HEK293T (cell line): ENCODE data around the gene SSR1.
"Not testable (repeated sequence)": the region's sequence is repeated elsewhere in the genome, so short reads cannot be mapped to it uniquely, and the experiment has no call there.

Source experiments
- CTCF ChIA-PET: fragments of 350-600 bp; formaldehyde crosslinking; extraction: SDS; loops from one replicate; lab custom pipeline; 2021; ENCODE audit warnings: antibody characterized with exemption, inconsistent platforms; lab: Yijun Ruan, JAX
- POLR2A ChIA-PET: fragments of 350-600 bp; formaldehyde crosslinking; extraction: SDS; loops from one replicate; lab custom pipeline; 2020; ENCODE audit warnings: antibody characterized with exemption, inconsistent platforms; lab: Yijun Ruan, JAX
- DNase-seq: peaks from one replicate; pipeline ENCODE4 v3.0.0; 2012; ENCODE audit warnings: mixed read lengths; ENCODE audit errors: extremely low spot score
- ARNT ChIP-seq: fragments of 450-650 bp; IDR thresholded peaks from 2 replicates; pipeline ENCODE4 v1.6.1; 2017; ENCODE audit warnings: mild to moderate bottlenecking
- BHLHE40 ChIP-seq: fragments of 450-650 bp; IDR thresholded peaks from 2 replicates; pipeline ENCODE4 v1.6.1; 2016; ENCODE audit warnings: mild to moderate bottlenecking, moderate library complexity, borderline replicate concordance
- CTBP1 ChIP-seq: fragments of 450-650 bp; IDR thresholded peaks from 2 replicates; pipeline ENCODE4 v1.6.1; 2016; ENCODE audit warnings: borderline replicate concordance
- ELF4 ChIP-seq: fragments of 450-650 bp; IDR thresholded peaks from 2 replicates; pipeline ENCODE4 v1.6.1; 2017; ENCODE audit warnings: antibody characterized with exemption
- FOXA1 ChIP-seq: fragments of 450-650 bp; IDR thresholded peaks from 2 replicates; pipeline ENCODE4 v1.6.1; 2016; ENCODE audit warnings: mild to moderate bottlenecking
- FOXK2 ChIP-seq: fragments of 450-650 bp; IDR thresholded peaks from 2 replicates; pipeline ENCODE4 v1.6.1; 2016; ENCODE audit warnings: mild to moderate bottlenecking
- FOXM1 ChIP-seq: fragments of 450-650 bp; IDR thresholded peaks from 2 replicates; pipeline ENCODE4 v1.6.1; 2017; ENCODE audit warnings: mild to moderate bottlenecking, borderline replicate concordance
- HDGF ChIP-seq: fragments of 450-650 bp; IDR thresholded peaks from 2 replicates; pipeline ENCODE4 v1.6.1; 2017; ENCODE audit warnings: antibody characterized with exemption, borderline replicate concordance
- L3MBTL2 ChIP-seq: fragments of 450-650 bp; conservative IDR thresholded peaks from 2 replicates; pipeline ENCODE4 v1.6.1; 2016; ENCODE audit warnings: mild to moderate bottlenecking
- LEF1 ChIP-seq: fragments of 450-650 bp; IDR thresholded peaks from 2 replicates; pipeline ENCODE4 v1.6.1; 2017; ENCODE audit warnings: mild to moderate bottlenecking, borderline replicate concordance
- NFRKB ChIP-seq: fragments of 450-650 bp; IDR thresholded peaks from 2 replicates; pipeline ENCODE4 v1.6.1; 2016; ENCODE audit warnings: mild to moderate bottlenecking, moderate library complexity
- PKNOX1 ChIP-seq: fragments of 450-650 bp; IDR thresholded peaks from 2 replicates; pipeline ENCODE4 v1.6.1; 2016
- SP1 ChIP-seq: fragments of 450-650 bp; IDR thresholded peaks from 2 replicates; pipeline ENCODE4 v1.6.1; 2017
- SUZ12 ChIP-seq: fragments of 450-650 bp; IDR thresholded peaks from 2 replicates; pipeline ENCODE4 v1.6.1; 2016; ENCODE audit warnings: mild to moderate bottlenecking
- TARDBP ChIP-seq: fragments of 450-650 bp; IDR thresholded peaks from 2 replicates; pipeline ENCODE4 v1.6.1; 2016
- ZNF384 ChIP-seq: fragments of 450-650 bp; IDR thresholded peaks from 2 replicates; pipeline ENCODE4 v1.6.1; 2016

Gene SSR1

GRCh38 chr6:7341989-7342742 lies 29.2 kb upstream of the SSR1 start:
- no peak for TF ChIP-seq FOXK2
- no peak for TF ChIP-seq ZNF384
- DNase-seq, result no peak
- CTCF ChIA-PET, result no interaction called here
- POLR2A ChIA-PET, result no interaction called here

GRCh38 chr6:7341271-7341670 lies 28.3 kb upstream of the SSR1 start:
- DNase-seq, result no peak
- ChIA-PET POLR2A (interaction anchor here (1.2 kb wide), 1 partner anchor 49 kb away, joined by 4 read pairs; the partner anchor contains the start of genes CAGE1 and RIOK1), CTCF (no interaction called here)
- TF ChIP-seq ZNF384 (no peak), BHLHE40 (no peak), FOXM1 (no peak), SP1 (no peak), L3MBTL2 (no peak), CTBP1 (no peak), FOXK2 (no peak), TARDBP (no peak), ARNT (no peak), SUZ12 (no peak), LEF1 (no peak), PKNOX1 (no peak), HDGF (no peak), NFRKB (no peak), ELF4 (no peak)

- DNase-seq, result peak; percentile 51
- CTCF ChIA-PET, result interaction anchor here (0.6 to 1.5 kb wide), 3 partner anchors 17 to 264 kb away, joined by 3 to 6 read pairs (median 6); no protein-coding TSS in a partner anchor
- POLR2A ChIA-PET, result not testable (repeated sequence)
Observed at GRCh38 chr6:7339007-7339732, 26.2 kb upstream of the SSR1 start.

- ChIA-PET POLR2A (no interaction called here), CTCF (no interaction called here)
Observed at GRCh38 chr6:7338031-7338430, 25.0 kb upstream of the SSR1 start.

GRCh38 chr6:7335519-7335918 lies 22.5 kb upstream of the SSR1 start:
- no peak for TF ChIP-seq LEF1
- TF ChIP-seq ARNT, result no peak
- TF ChIP-seq FOXK2, result no peak
- no peak for TF ChIP-seq BHLHE40
- no peak for TF ChIP-seq ELF4
- TF ChIP-seq SP1, result no peak
- no peak for TF ChIP-seq PKNOX1
- TF ChIP-seq NFRKB, result no peak
- TF ChIP-seq L3MBTL2, result no peak
- no peak for TF ChIP-seq CTBP1
- no peak for TF ChIP-seq SUZ12
- CTCF ChIA-PET, result interaction anchor here (2.1 kb wide), 1 partner anchor 60 kb away, joined by 5 read pairs; no protein-coding TSS in a partner anchor
- POLR2A ChIA-PET, result interaction anchor here (0.9 kb wide), 1 partner anchor 24 kb away, joined by 3 read pairs; no protein-coding TSS in a partner anchor
- no peak for DNase-seq

More at GRCh38 chr6:7338031-7338430, 25.0 kb upstream of the SSR1 start:
- TF ChIP-seq ARNT (no peak), SP1 (no peak), HDGF (no peak), ZNF384 (no peak), FOXK2 (no peak), FOXM1 (no peak), FOXA1 (no peak), L3MBTL2 (no peak), TARDBP (no peak), LEF1 (no peak), NFRKB (no peak), CTBP1 (no peak), ELF4 (no peak), PKNOX1 (no peak)
- DNase-seq, result no peak

DNA sequence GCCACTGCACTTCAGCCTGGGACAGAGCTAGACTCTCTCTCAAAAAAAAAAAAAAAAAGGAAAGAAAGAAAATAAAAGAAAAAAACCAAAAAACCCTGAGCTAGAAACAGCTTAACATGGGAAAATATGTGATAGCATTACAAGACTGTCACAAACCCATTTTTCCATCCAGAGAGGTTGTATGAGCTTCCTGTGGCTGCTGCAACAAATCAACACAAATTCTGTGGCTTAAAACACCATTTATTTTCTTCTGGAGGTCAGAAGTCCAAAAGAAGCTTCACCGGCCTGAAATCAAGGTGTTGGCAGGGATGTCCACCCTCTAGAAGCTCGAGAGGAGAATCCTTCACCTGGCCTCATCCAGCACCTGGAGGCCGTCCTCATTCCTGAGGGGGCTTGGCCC lies 21.7 kb upstream of the SSR1 start:
- TF ChIP-seq ZNF384, result no peak
- no peak for TF ChIP-seq SP1
- TF ChIP-seq TARDBP, result no peak
- no peak for TF ChIP-seq HDGF
- no peak for TF ChIP-seq CTBP1
- no peak for TF ChIP-seq ELF4
- no peak for TF ChIP-seq FOXA1
- no peak for TF ChIP-seq FOXM1
- no peak for DNase-seq
- ChIA-PET POLR2A (interaction anchor here (0.6 to 0.9 kb wide), 2 partner anchors 23 to 57 kb away, joined by 3 read pairs; no protein-coding TSS in a partner anchor), CTCF (interaction anchor here (2.1 kb wide), 1 partner anchor 59 kb away, joined by 5 read pairs; no protein-coding TSS in a partner anchor)
